ENCODE results near the gene THPO. TPM values are rescaled to one million over a fixed set of nuclear protein-coding genes. Genes with fewer than 3 reads are reported as not detected.

THPO gene
- polyA plus RNA-seq, 3 donors: 2.1 to 2.7 (median 2.5) TPM

GRCh38 chr3:184366619-184367289 lies 11.3 kb downstream of the THPO start:
- no peak for DNase-seq

- DNase-seq: peak; percentile 98
Observed at GRCh38 chr3:184362668-184363546, 15.1 kb downstream of the THPO start.

GRCh38 chr3:184361932-184362667 lies 15.9 kb downstream of the THPO start:
- DNase-seq: no peak

GRCh38 chr3:184361532-184361931 lies 16.5 kb downstream of the THPO start, which contains the start of the genes CLCN2 and POLR2H:
CLCN2 (minus strand) TSS chr3:184361605; CDS start chr3:184361479, 126 bp downstream.
POLR2H (plus strand) TSS chr3:184361710; CDS start chr3:184363493, 1,783 bp downstream.
- no peak for DNase-seq

- no peak for DNase-seq
Observed at GRCh38 chr3:184360929-184361531, 17.0 kb downstream of the THPO start.

GRCh38 chr3:184360070-184360928 lies 17.7 kb downstream of the THPO start:
- no peak for DNase-seq

- no peak for DNase-seq
Observed at GRCh38 chr3:184359610-184360009, 18.4 kb downstream of the THPO start.

GRCh38 chr3:184358921-184359350 lies 19.1 kb downstream of the THPO start:
- DNase-seq: no peak

GRCh38 chr3:184358124-184358767 lies 19.8 kb downstream of the THPO start:
- DNase-seq: no peak

GRCh38 chr3:184357248-184358123 lies 20.5 kb downstream of the THPO start:
- no peak for DNase-seq

- DNase-seq: no peak
Observed at GRCh38 chr3:184355261-184356040, 22.6 kb downstream of the THPO start.

GRCh38 chr3:184354754-184355153 lies 23.3 kb downstream of the THPO start:
- no peak for DNase-seq

- DNase-seq: no peak
Observed at GRCh38 chr3:184354121-184354728, 23.8 kb downstream of the THPO start.

GRCh38 chr3:184353546-184353941 lies 24.5 kb downstream of the THPO start:
- no peak for DNase-seq

- DNase-seq: no peak
Observed at GRCh38 chr3:184352897-184353545, 25.0 kb downstream of the THPO start.

GRCh38 chr3:184352149-184352785 lies 25.7 kb downstream of the THPO start:
- no peak for DNase-seq

All from renal pelvis (tissue), 4 donors.